Motor neuron (in vitro differentiated cells): Measurements from ENCODE around the gene TIMD4. TPM values are rescaled to one million over a fixed set of nuclear protein-coding genes. Genes with fewer than 3 reads are reported as not detected.
"Not testable (repeated sequence)": the region's sequence is repeated elsewhere in the genome, so short reads cannot be mapped to it uniquely, and the experiment has no call there.

Experiments
- ATAC-seq, 8 experiments: fragments of 200-7000 bp; cut with Tn5 transposase; replicated peaks in 6 of 8; 2 replicates each; pipeline ENCODE4 v1.8.0; 2021; ENCODE audit warnings: mild to moderate bottlenecking in 8 of 8, moderate library complexity in 8 of 8
- H3K27ac ChIP-seq, 2 donors: fragments of 250-450 bp; sonication (Bioruptor Pico); 2 replicates each; pipeline ENCODE4 v1.9.0; 2021; ENCODE audit warnings: antibody characterized with exemption in 2 of 2, mild to moderate bottlenecking in 2 of 2, moderate library complexity in 1 of 2
- H3K4me1 ChIP-seq, 2 donors: fragments of 250-450 bp; sonication (Bioruptor Pico); replicated peaks in 1 of 2; 2 replicates each; pipeline ENCODE4 v1.6.1; 2021; ENCODE audit warnings: antibody characterized with exemption in 2 of 2, mild to moderate bottlenecking in 2 of 2, moderate library complexity in 1 of 2
- H3K4me3 ChIP-seq, 5 donors: fragments of 250-450 bp; sonication (Bioruptor Pico); 2 replicates each; pipeline ENCODE4 v1.9.0; 2021; ENCODE audit warnings: antibody characterized with exemption in 5 of 5, mild to moderate bottlenecking in 5 of 5, moderate library complexity in 4 of 5
- WGBS, 10 experiments: fragments of 450-650 bp; shearing (Covaris generic); methylation state at CpG; one replicate each; pipeline ENCODE4 v1.0.0; 2022; 5-methylcytosine and 5-hydroxymethylcytosine counted together
- in situ Hi-C, 9 experiments: fragments of 400-800 bp; cut with MboI; loops; one replicate each; pipeline ENCODE4 v1.15.0; 2021; ENCODE audit warnings: low sequenced_read_pairs in 9 of 9, low pct_unique_long_range_greater_than_20kb in 2 of 9; ENCODE audit not compliant: unreplicated experiment in 9 of 9
- total RNA-seq, 8 experiments: library from RNA; unstranded; fragments of 300-600 nt; gene quantifications; 2 replicates each; pipeline versions ENCODE4 v1.2.3 to v1.2.4, GENCODE V29; 2022

The TIMD4 gene
- not detected for total RNA-seq

DNA sequence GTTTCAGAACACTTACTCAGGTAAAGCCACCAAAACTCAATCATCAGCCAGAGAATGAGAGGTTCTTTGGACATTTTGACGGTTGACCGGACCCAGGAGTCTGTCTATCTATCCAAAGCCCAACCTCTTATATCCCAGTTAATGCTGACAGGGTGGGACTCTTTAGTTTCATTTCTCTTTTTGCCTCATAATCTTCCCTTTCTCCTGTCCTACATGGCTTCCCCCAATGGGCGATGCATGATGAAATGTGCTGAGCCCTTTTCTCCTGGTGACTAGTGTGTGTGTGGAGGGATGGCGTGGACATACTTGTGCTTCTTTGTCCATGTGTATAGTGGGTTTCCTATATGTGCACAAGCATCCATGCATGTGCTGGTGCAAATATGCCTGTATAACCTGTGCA is at the start of gene TIMD4:
Gene TIMD4 (minus strand): TSS at position 102 of the 400 bp plus-strand sequence. CDS start 28 bp downstream, at position 74.
- Histone ChIP-seq H3K27ac (no peak within 1 kb of the TSS), H3K4me3 (no peak within 1 kb of the TSS), H3K4me1 (no peaks in the 10 kb centered on the region)
- in situ Hi-C loops = no loop called here
- ATAC-seq = no peak
- WGBS, 10 experiments = 43 to 100% (median 91%) methylated on average over 1 to 4 of the region's 4 CpGs; no CpG with 5 or more reads in 3 of the 10 experiments

DNA sequence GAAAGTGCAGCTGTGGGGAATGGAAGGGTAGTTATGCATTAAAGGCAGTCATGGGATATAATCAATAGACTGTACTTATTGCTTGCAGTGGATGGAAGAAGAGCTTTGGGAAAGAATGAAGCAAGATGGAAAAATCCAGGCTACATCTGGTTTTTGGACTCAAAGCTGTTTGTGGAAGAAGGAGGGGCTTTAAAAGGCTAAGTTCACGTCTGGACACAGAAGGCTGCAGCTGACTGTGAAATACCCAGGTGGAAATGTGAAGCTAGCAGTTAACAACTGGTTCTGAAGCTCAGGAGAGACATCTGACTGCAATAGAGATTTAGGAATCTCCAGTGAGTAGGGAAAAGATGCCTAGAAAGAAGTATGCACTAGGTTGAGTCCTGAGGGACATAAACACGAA is 43.2 kb upstream of the TIMD4 start:
- no peak overlapping the region for H3K27ac ChIP-seq
- H3K4me3 ChIP-seq = no peak overlapping the region
- ATAC-seq = no peak
- 14 to 87% (median 55%) methylated on average over 1 to 2 of the region's 2 CpGs; no CpG with 5 or more reads in 3 of the 10 experiments for WGBS, 10 experiments
- no peaks in the 10 kb centered on the region for H3K4me1 ChIP-seq
- in situ Hi-C loops = no loop called here

GRCh38 chr5:157004893-157005551 is 42.0 kb upstream of the TIMD4 start:
- no peak overlapping the region for H3K4me3 ChIP-seq
- no peaks in the 10 kb centered on the region for H3K4me1 ChIP-seq
- H3K27ac ChIP-seq = no peak overlapping the region
- in situ Hi-C loops = no loop called here
- ATAC-seq = no peak

DNA sequence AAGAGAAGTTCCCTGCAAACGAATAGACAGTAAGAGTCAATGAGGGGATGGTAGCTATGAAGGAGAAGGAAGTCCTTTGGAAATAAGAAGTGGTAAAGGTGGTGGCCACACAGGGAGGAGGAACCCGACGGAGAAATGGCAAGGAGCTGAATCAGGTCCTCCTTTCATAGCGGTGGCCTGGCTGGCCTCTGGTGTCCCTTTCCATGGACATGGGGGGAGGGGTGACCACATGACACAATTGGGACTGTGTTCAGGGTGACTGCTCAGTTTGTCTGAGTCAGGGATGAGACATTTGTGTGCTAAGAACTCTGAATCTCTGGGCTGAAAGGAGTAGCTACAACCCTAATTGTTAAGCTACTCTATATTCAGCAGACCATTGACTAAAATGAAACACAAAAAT is 28.7 kb upstream of the TIMD4 start:
- no peak for ATAC-seq
- 60 to 93% (median 83%) methylated on average over 1 to 4 of the region's 4 CpGs; no CpG with 5 or more reads in 7 of the 10 experiments for WGBS, 10 experiments
- H3K27ac ChIP-seq = no peak overlapping the region
- H3K4me3 ChIP-seq = no peak overlapping the region
- H3K4me1 ChIP-seq = no peaks in the 10 kb centered on the region
- in situ Hi-C loops = no loop called here

- 40 to 100% (median 89%) methylated on average over 1 to 5 of the region's 9 CpGs; no CpG with 5 or more reads in 2 of the 10 experiments for WGBS, 10 experiments
- ATAC-seq = no peak
- Histone ChIP-seq H3K4me1 (no peaks in the 10 kb centered on the region), H3K27ac (no peak overlapping the region), H3K4me3 (no peak overlapping the region)
- in situ Hi-C loops = no loop called here
Observed at GRCh38 chr5:156984064-156984463, 21.0 kb upstream of the TIMD4 start.

- in situ Hi-C loops = no loop called here
- Histone ChIP-seq H3K27ac (no peak overlapping the region), H3K4me3 (no peak overlapping the region), H3K4me1 (no peaks in the 10 kb centered on the region)
- no peak for ATAC-seq
Observed at GRCh38 chr5:156981481-156981880, 18.5 kb upstream of the TIMD4 start.

DNA sequence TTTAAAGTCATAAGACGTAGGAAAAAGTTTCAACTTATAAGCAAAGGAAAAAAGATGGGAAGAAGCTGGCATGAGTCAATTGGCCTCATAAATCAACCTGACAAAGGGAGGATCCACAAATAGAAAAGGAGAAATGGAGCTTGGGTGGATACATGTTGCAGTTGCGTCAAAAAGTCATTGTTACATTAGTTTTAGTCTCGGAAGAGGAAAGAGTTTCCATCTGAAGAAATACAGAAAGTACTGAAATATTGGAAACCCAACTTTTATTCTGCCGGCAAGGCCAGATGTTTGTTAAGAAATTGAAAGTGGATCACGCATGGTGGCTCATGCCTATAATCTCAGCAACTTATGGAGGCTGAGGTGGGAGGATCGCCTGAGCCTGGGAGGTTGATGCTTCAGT is 11.3 kb upstream of the TIMD4 start:
- ATAC-seq = no peak
- 38 to 92% (median 79%) methylated on average over 2 to 6 of the region's 6 CpGs for WGBS, 10 experiments
- Histone ChIP-seq H3K27ac (no peak overlapping the region), H3K4me1 (no peaks in the 10 kb centered on the region), H3K4me3 (no peak overlapping the region)
- in situ Hi-C loops = no loop called here

DNA sequence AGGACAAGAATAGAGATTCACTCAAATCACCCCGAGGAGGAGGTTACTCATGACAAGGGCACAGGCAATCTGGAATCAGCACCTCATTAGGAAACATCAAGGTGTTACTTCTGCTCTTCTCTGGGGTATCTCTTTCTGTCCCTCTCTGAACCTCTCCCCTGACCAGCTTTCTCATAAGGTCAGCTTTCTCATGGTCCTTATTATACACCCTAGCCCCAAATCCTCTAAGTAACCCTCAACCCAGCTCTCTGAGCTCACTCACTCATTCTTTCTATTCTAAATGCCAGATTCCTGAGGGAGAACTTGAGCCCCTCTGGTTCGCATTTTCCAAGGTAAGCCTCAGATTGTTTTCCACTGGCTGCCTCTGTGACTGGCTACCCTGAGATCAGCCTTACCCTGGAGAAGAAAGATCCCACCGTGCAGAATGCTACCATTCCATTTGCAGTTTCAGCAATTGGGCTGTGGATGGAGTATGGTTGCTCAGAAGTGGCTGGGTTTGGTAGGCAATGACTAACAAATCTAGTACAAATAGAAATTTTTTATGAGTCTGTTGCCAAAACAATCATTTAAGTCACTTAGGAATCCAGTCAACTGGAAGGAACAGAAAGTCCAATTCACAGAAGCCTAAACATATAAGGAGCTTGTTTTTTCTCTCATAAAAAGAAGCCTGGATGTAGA is 9.0 kb upstream of the TIMD4 start:
- Histone ChIP-seq H3K4me3 (no peak overlapping the region), H3K27ac (no peak overlapping the region), H3K4me1 (no peaks in the 10 kb centered on the region)
- no peak for ATAC-seq
- WGBS, 10 experiments = 11 to 100% (median 53%) methylated on average over 1 to 3 of the region's 3 CpGs; no CpG with 5 or more reads in 2 of the 10 experiments
- in situ Hi-C loops = no loop called here

DNA sequence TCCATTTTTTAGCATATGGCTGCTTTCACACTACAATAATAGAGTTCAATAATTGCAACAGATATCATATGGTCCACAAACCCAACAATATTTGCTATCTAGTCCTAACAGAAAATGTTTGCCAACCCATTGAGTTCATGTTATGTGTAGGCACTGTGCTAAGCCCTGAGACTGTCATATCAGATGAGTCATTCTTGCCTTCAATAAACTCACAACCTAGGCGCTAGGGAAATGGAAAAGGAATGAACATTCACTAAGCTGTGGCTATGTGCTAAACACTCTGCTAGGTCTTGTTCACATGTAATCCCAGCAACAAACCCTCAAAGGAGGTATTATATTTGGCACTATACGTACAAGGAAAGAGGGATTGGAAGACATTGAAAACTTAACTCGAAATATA is 8.4 kb upstream of the TIMD4 start:
- H3K4me1 ChIP-seq = no peaks in the 10 kb centered on the region
- no peak overlapping the region for H3K27ac ChIP-seq
- H3K4me3 ChIP-seq = no peak overlapping the region
- 28 to 91% (median 73%) methylated on average over 1 to 3 of the region's 3 CpGs; no CpG with 5 or more reads in 2 of the 10 experiments for WGBS, 10 experiments
- in situ Hi-C loops = no loop called here
- no peak for ATAC-seq

DNA sequence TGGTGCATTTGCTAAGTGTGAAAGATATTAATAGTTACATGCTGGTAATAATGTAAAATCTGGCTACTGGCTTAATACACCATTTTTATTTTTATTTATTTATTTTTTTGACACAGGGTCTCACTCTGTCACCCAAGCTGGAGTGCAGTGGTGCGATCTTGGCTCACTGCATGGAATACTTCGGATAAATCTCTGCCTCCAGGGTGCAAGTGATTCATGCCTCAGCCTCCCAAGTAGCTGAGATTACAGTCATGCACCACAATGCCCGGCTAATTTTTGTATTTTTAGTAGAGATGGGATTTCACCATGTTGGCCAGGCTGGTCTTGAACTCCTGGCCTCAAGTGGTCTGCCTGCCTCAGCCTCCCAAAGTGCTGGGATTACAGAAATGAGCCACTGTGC is 4.4 kb upstream of the TIMD4 start:
- in situ Hi-C loops, ATAC-seq, H3K27ac ChIP-seq, H3K4me1 ChIP-seq, H3K4me3 ChIP-seq: not testable (repeated sequence)
- WGBS, 10 experiments = 7 to 100% (median 82%) methylated on average over 1 to 3 of the region's 3 CpGs

- H3K4me1 ChIP-seq = no peaks in the 10 kb centered on the region
- no peak overlapping the region for H3K27ac ChIP-seq
- in situ Hi-C loops = no loop called here
- no peak for ATAC-seq
- H3K4me3 ChIP-seq = no peak overlapping the region
Observed at GRCh38 chr5:156956321-156956720, 6.7 kb downstream of the TIMD4 start.

DNA sequence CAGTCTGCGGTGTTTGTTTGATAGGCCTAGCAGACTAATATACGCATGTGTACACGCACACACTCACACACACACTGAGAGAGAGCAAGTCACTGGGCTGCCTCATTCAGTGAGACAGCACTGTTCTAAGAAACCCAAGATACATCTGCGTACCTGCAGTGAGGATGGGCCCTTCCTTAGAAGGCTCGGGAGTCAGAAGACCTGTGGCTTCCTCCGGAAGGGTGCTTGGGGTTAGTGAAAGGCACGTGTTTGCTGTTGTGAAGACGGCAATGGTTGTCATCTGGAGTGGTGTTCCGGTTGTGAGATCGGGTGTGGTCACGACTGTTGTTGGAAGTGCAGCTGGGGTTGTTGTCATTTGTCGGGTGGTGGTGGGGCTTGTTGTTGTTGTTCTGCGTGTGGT is 11.7 kb downstream of the TIMD4 start:
- 83 to 100% (median 95%) methylated on average over 1 to 9 of the region's 13 CpGs; no CpG with 5 or more reads in 3 of the 10 experiments for WGBS, 10 experiments

DNA sequence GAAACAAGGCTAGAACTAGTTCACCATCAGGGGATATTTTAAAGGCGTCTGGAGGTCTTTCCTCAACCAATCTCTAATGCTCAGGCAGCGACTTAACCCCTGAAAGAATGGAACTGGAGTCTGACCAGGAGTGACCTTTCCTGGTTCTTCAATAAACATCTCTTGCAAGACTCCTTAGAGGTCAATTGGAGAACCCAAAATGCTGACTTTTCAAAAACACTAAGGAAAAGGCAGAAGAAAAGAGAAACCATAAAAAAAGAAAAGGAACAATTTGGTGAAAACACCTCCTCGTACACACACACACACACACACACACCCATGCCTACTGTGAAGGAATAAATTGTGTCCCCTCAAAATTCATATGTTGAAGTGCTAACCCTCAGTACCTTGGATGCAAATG is 12.3 kb downstream of the TIMD4 start:
- ATAC-seq = no peak
- no peaks in the 10 kb centered on the region for H3K4me1 ChIP-seq
- in situ Hi-C loops = no loop called here
- H3K4me3 ChIP-seq = no peak overlapping the region
- no peak overlapping the region for H3K27ac ChIP-seq
- 0 to 100% (median 29%) methylated on average over 1 to 2 of the region's 3 CpGs; no CpG with 5 or more reads in 2 of the 10 experiments for WGBS, 10 experiments

More for the DNA sequence above, 11.7 kb downstream of the TIMD4 start:
- in situ Hi-C loops = no loop called here
- no peak overlapping the region for H3K4me3 ChIP-seq
- no peak overlapping the region for H3K27ac ChIP-seq
- no peaks in the 10 kb centered on the region for H3K4me1 ChIP-seq
- ATAC-seq = no peak

GRCh38 chr5:156949424-156949823 is 13.6 kb downstream of the TIMD4 start:
- Histone ChIP-seq H3K4me1 (no peaks in the 10 kb centered on the region), H3K27ac (no peak overlapping the region), H3K4me3 (no peak overlapping the region)
- in situ Hi-C loops = no loop called here
- no peak for ATAC-seq
